Parathyroid adenoma (tissue), 2 donors: Measurements from ENCODE around the gene AGPAT2.

Experiments
- H2AFZ ChIP-seq: fragments of 300-600 bp; sonication (generic); one replicate; pipeline ENCODE4 v1.7.0; 2017; ENCODE audit warnings: antibody characterized with exemption, mild to moderate bottlenecking
- H3K27ac ChIP-seq: fragments of 300-600 bp; sonication (generic); one replicate; pipeline ENCODE4 v1.7.0; 2017
- H3K27me3 ChIP-seq: fragments of 300-600 bp; sonication (generic); one replicate; pipeline ENCODE4 v1.7.0; 2017; ENCODE audit warnings: low read length; ENCODE audit not compliant: control insufficient read depth, insufficient read depth
- H3K36me3 ChIP-seq: fragments of 300-600 bp; sonication (generic); one replicate; pipeline ENCODE4 v1.7.0; 2017; ENCODE audit warnings: low read length; ENCODE audit not compliant: control insufficient read depth, insufficient read depth
- H3K4me1 ChIP-seq: fragments of 300-600 bp; sonication (generic); one replicate; pipeline ENCODE4 v1.7.0; 2017; ENCODE audit warnings: control low read depth
- H3K4me2 ChIP-seq: fragments of 300-600 bp; sonication (generic); one replicate; pipeline ENCODE4 v1.7.0; 2017; ENCODE audit warnings: low read length
- H3K4me3 ChIP-seq: fragments of 300-600 bp; sonication (generic); one replicate; pipeline ENCODE4 v1.7.0; 2017; ENCODE audit warnings: low read depth, low read length
- H3K79me2 ChIP-seq: fragments of 300-600 bp; sonication (generic); one replicate; pipeline ENCODE4 v1.7.0; 2017; ENCODE audit warnings: control low read depth
- H3K9ac ChIP-seq: fragments of 300-600 bp; sonication (generic); one replicate; pipeline ENCODE4 v1.7.0; 2017; ENCODE audit warnings: mild to moderate bottlenecking
- H3K9me3 ChIP-seq: fragments of 300-600 bp; sonication (generic); one replicate; pipeline ENCODE4 v1.7.0; 2017; ENCODE audit warnings: low read length; ENCODE audit not compliant: control insufficient read depth
- CTCF ChIP-seq: fragments of 300-600 bp; sonication (generic); IDR thresholded peaks from one replicate; pipeline ENCODE4 v1.7.0; 2017; ENCODE audit warnings: antibody characterized with exemption, mild to moderate bottlenecking
- donor health status: primary hyperparathyroidism.

AGPAT2 gene

GRCh38 chr9:136676297-136676794, 10.9 kb downstream of the AGPAT2 start:
- no peak overlapping the region for H3K4me2 ChIP-seq
- H3K27me3 ChIP-seq, result no peaks in the 10 kb centered on the region
- no peak for TF ChIP-seq CTCF
- no peak overlapping the region for H3K27ac ChIP-seq
- no peak overlapping the region for H3K4me3 ChIP-seq
- peaks cover 2% of the 10 kb centered on the region for H3K79me2 ChIP-seq
- H2AFZ ChIP-seq, result no peak overlapping the region
- H3K36me3 ChIP-seq, result no peaks in the 10 kb centered on the region
- peaks cover 9% of the 10 kb centered on the region for H3K4me1 ChIP-seq
- H3K9me3 ChIP-seq, result no peaks in the 10 kb centered on the region
- H3K9ac ChIP-seq, result no peak overlapping the region

GRCh38 chr9:136675477-136676296, 11.6 kb downstream of the AGPAT2 start:
- Histone ChIP-seq H3K4me3 (no peak overlapping the region), H3K79me2 (peaks cover 2% of the 10 kb centered on the region), H3K9me3 (no peaks in the 10 kb centered on the region), H3K27me3 (no peaks in the 10 kb centered on the region), H3K36me3 (no peaks in the 10 kb centered on the region), H3K4me1 (peaks cover 11% of the 10 kb centered on the region), H3K9ac (no peak overlapping the region), H3K4me2 (no peak overlapping the region), H3K27ac (no peak overlapping the region), H2AFZ (no peak overlapping the region)
- TF ChIP-seq CTCF, result no peak

GRCh38 chr9:136674786-136675349, 12.4 kb downstream of the AGPAT2 start:
- H3K9ac ChIP-seq, result no peak overlapping the region
- H3K4me1 ChIP-seq, result peaks cover 8% of the 10 kb centered on the region
- no peak overlapping the region for H3K27ac ChIP-seq
- peaks cover 2% of the 10 kb centered on the region for H3K79me2 ChIP-seq
- H3K27me3 ChIP-seq, result no peaks in the 10 kb centered on the region
- H3K4me2 ChIP-seq, result no peak overlapping the region
- TF ChIP-seq CTCF, result no peak
- no peaks in the 10 kb centered on the region for H3K9me3 ChIP-seq
- H2AFZ ChIP-seq, result no peak overlapping the region
- H3K4me3 ChIP-seq, result no peak overlapping the region
- H3K36me3 ChIP-seq, result no peaks in the 10 kb centered on the region

GRCh38 chr9:136673975-136674785, 13.1 kb downstream of the AGPAT2 start:
- H2AFZ ChIP-seq, result no peak overlapping the region
- no peak overlapping the region for H3K9ac ChIP-seq

More at GRCh38 chr9:136673975-136674785, 13.1 kb downstream of the AGPAT2 start:
- no peak overlapping the region for H3K4me3 ChIP-seq
- H3K27ac ChIP-seq, result no peak overlapping the region
- no peaks in the 10 kb centered on the region for H3K36me3 ChIP-seq
- H3K9me3 ChIP-seq, result no peaks in the 10 kb centered on the region
- no peaks in the 10 kb centered on the region for H3K27me3 ChIP-seq
- no peak for TF ChIP-seq CTCF
- no peak overlapping the region for H3K4me2 ChIP-seq
- peaks cover 2% of the 10 kb centered on the region for H3K79me2 ChIP-seq
- peaks cover 7% of the 10 kb centered on the region for H3K4me1 ChIP-seq
